Muscle of arm (tissue), 12 donors: Measurements from ENCODE around the gene ZNF366. TPM values are rescaled to one million over a fixed set of nuclear protein-coding genes. Genes with fewer than 3 reads are reported as not detected.
"Not testable (repeated sequence)": the region's sequence is repeated elsewhere in the genome, so short reads cannot be mapped to it uniquely, and the experiment has no call there.

Experiments
- DNase-seq: peaks from one replicate; pipeline ENCODE4 v3.0.0-alpha.2; 2013
- polyA plus RNA-seq, 12 donors: library from polyadenylated mRNA; unstranded; fragments of 120-200 nt; gene quantifications; one replicate each; pipeline ENCODE4 v1.2.1, GENCODE V29; 2013; ENCODE audit not compliant: insufficient read length in 12 of 12

The ZNF366 gene
- polyA plus RNA-seq, 12 donors: 2.3 to 3.8 (median 2.8) TPM; not detected in 2

GRCh38 chr5:72408603-72409002, 98.6 kb downstream of the ZNF366 start:
- no peak for DNase-seq

DNA sequence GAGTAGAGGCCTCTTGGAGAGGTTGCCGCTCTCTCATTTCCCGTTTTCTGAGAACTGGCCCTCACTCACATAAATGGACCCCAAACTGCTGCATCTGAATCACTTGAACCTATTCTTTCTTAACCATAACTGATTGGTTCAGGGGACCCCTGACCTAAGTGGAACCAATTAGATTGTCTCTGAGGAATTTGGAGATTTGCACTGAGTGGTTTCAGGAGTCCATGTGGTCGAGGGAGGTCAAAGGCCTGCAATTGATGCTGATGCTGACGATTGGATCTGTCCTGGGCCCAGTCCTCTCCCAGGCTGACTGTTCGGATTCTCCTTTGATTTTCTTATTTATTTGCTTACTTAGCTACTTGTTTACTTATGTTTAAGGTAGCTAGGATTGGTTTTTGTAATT, 99.1 kb downstream of the ZNF366 start:
- no peak for DNase-seq

DNA sequence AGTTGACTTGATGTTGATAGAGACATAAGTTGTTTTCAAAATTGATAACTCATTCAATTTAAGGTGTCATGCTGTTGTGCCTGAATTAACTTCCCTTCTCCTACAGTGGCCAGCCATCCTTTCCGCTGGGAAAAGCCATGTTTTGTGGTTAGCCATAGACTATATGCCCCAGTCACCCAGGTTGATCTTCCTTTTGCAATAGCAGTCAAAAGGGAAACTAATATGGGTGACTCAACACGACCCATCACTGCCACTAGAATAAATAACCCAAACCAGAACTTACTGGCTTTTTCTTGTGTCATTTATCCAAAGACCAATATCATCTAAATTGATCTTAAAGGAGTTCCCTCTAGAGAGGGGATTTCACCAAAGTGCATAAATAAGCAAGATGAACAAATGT, 99.7 kb downstream of the ZNF366 start:
- DNase-seq: no peak

DNA sequence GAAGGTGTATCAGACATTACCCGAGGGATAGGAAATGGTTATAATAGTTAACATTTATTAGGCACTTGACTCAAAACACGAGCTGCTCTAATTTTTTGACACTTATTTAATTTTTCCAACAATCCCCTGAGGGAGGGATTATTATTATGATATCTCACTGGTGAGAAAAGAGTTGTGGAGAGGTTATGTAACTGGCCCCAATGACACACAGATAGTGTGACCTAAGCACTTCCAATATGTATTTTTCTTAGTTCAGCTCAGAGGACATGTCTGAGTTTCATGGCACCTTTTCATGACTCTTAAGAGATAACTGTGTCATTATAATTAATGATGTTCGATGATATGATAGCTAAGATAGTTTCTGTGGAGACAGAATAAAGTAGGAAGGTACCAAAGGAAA, 100.1 kb downstream of the ZNF366 start:
- DNase-seq: no peak

GRCh38 chr5:72404771-72405170, 102.4 kb downstream of the ZNF366 start:
- DNase-seq: not testable (repeated sequence)

- no peak for DNase-seq
These were observed 104.1 kb downstream of the ZNF366 start for GRCh38 chr5:72402959-72403628.

DNA sequence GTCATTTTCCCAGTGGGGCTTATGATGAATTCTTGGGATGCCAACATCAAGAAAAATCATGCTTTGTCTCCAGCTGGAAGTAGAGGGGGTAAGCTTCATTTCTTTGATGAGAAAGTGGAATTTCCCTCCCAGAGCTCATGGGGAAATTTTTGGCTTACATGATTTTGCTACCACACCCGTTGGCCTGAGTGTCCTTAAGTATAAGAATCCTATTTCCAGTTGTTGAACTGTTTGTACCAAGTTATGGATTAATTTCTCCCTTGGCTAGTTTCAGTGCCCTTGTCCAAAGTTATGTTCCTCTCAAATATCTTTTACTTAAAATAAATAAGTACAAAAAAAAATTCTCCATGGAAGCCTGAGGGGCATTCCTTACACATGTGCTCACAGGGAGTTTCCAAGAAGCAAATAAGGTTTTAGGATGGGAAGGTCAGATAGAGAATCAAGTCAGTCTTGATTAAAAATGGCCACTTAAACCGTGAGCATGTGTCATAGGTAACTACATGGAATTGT, 104.8 kb downstream of the ZNF366 start:
- peak; percentile 31 for DNase-seq

DNA sequence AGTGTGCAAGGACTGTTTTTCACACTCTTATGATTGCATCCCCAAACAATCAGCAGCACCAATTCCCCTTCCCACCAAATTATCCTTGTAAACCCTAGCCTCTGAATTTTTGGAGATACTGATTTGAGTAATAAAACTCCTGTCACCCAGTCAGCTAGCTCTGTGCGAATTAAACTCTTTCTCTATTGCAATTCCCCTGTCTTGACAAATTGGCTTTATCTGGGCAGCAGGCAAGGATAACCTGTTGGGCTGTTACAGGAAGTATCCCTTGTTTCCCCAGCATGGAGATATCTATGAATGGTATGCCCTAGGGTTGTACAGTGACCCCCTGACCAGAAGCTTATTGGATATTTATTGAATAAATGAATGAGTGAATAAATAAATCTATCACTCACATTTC, 106.3 kb downstream of the ZNF366 start:
- no peak for DNase-seq

DNA sequence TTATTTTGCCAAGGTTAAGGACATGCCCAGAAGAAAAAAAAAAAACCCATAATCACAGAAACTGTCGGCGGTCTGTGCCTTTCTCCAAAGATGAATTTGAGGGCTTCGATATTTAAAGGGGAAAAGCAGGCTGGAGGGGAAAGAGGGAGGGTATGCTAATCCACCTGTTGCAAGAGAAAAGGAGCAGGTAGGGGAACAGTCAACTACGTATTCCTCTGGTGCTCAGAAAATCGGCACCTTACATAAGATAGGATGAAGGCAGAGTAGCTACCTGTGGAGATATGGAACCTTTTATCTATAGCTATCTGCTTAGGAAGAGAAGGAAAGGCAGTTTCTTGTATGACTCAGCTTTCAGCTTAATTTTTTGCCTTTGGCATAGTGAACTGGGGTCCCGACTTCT, 109.4 kb downstream of the ZNF366 start:
- no peak for DNase-seq

DNA sequence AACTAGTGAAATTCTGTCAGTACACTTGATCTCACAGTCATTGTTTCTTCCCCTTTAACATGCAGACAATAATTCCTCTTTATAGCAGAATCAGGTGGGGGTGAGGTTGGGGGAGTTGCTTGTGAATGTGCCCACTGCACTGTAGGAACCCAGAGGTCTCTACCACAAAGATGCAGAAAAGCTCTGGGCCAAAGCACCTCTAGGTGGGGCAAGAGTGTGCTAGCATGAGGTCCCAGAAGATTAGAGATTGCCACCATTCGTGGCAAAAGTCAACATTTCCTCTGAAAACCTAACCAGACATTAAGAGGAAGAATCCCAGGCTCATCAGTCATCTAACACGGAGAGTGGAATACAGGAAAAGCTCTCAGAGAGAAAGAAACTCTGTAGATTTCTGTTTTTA, 112.5 kb downstream of the ZNF366 start:
- no peak for DNase-seq

- DNase-seq: no peak
These were observed 114.2 kb downstream of the ZNF366 start for GRCh38 chr5:72393052-72393451.

Other genes starting within 250 kb of the ZNF366 start
- gene MRPS27, start 187.2 kb downstream of the ZNF366 start, polyA plus RNA-seq: 100 to 1,000 TPM in 1 of 12 donors, 10 to 100 TPM in 11; 37.2 to 165 (median 49.7) TPM
- 10 to 100 TPM in 6 of 12 donors, 1 to 10 TPM in 5, not detected in 1; 4.7 to 13.2 (median 10.4) TPM for gene PTCD2, start 187.0 kb downstream of the ZNF366 start, polyA plus RNA-seq